ENCODE data around the gene CNEP1R1. TPM values are rescaled to one million over a fixed set of nuclear protein-coding genes. Genes with fewer than 3 reads are reported as not detected.

CNEP1R1 gene
- total RNA-seq, 4 donors from 2014 or later = 14.1 to 18.4 (median 14.9) TPM

- DNase-seq = no peak
- Histone ChIP-seq H3K27ac (no peak overlapping the region), H3K9me3 (no peaks in the 10 kb centered on the region), H3K4me3 (no peak overlapping the region), H3K36me3 (peaks cover 0 to 42% (median 4%) of the 10 kb centered on the region in 3 donors), H3K4me1 (peaks cover 13 to 29% (median 16%) of the 10 kb centered on the region in 3 donors), H3K27me3 (no peaks in the 10 kb centered on the region)
- intact Hi-C loops (cut with DNase I) = no loop called here
- no peak for TF ChIP-seq CTCF (IDR thresholded peaks at IDR 0.05)
- no peak for TF ChIP-seq POLR2A (IDR thresholded peaks at IDR 0.05)
- WGBS, 2 donors = 79 to 80% methylated on average over 4 of the region's 4 CpGs
Observed at GRCh38 chr16:50068550-50068949, 43.5 kb downstream of the CNEP1R1 start.

DNA sequence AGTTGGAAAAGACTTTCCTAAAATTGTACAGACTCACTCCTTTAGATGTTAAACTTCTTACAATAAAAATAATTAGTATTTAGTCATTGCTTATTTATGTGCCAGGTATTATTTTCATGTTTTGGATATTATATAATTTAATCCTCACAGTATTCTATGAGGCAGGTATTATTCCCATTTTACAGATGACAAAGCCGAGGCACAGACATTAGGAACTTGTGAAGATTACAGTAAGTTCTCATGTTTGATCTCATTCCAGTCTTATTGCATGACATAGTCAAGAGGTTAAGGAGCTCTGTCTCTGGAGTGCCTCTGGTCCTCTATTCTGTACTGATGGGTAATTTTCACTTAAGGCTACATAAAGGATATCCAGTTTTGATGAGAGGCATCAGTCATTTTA, 44.0 kb downstream of the CNEP1R1 start:
- Histone ChIP-seq H3K27ac (no peak overlapping the region), H3K4me1 (peaks cover 13 to 29% (median 16%) of the 10 kb centered on the region in 3 donors), H3K4me3 (no peak overlapping the region), H3K27me3 (no peaks in the 10 kb centered on the region), H3K9me3 (no peaks in the 10 kb centered on the region), H3K36me3 (peaks cover 0 to 44% (median 4%) of the 10 kb centered on the region in 3 donors)
- TF ChIP-seq POLR2A (IDR thresholded peaks at IDR 0.05) = no peak
- no peak for TF ChIP-seq CTCF (IDR thresholded peaks at IDR 0.05)
- 88 to 96% methylated on average over 1 of the region's 1 CpG for WGBS, 2 donors
- no peak for DNase-seq
- intact Hi-C loops (cut with DNase I) = no loop called here

- H3K27ac ChIP-seq = no peak overlapping the region
- H3K4me3 ChIP-seq = no peak overlapping the region
- no peaks in the 10 kb centered on the region for H3K9me3 ChIP-seq
- WGBS, 2 donors = 79 to 83% methylated on average over 2 of the region's 2 CpGs
- TF ChIP-seq CTCF (IDR thresholded peaks at IDR 0.05) (no peak), POLR2A (IDR thresholded peaks at IDR 0.05) (no peak)
- H3K4me1 ChIP-seq = peaks cover 13 to 26% (median 16%) of the 10 kb centered on the region in 3 donors
- DNase-seq = no peak
- no peaks in the 10 kb centered on the region for H3K27me3 ChIP-seq
- H3K36me3 ChIP-seq = peaks cover 0 to 61% (median 4%) of the 10 kb centered on the region in 3 donors
- intact Hi-C loops (cut with DNase I) = no loop called here
Observed at GRCh38 chr16:50071075-50071671, 46.1 kb downstream of the CNEP1R1 start.

- TF ChIP-seq POLR2A (IDR thresholded peaks at IDR 0.05) = no peak
- no peak for TF ChIP-seq CTCF (IDR thresholded peaks at IDR 0.05)
- H3K36me3 ChIP-seq = peaks cover 4 to 77% (median 5%) of the 10 kb centered on the region in 3 donors
- WGBS, 2 donors = 86 to 90% methylated on average over 5 of the region's 5 CpGs
Observed at GRCh38 chr16:50072730-50073129, 47.7 kb downstream of the CNEP1R1 start.

DNA sequence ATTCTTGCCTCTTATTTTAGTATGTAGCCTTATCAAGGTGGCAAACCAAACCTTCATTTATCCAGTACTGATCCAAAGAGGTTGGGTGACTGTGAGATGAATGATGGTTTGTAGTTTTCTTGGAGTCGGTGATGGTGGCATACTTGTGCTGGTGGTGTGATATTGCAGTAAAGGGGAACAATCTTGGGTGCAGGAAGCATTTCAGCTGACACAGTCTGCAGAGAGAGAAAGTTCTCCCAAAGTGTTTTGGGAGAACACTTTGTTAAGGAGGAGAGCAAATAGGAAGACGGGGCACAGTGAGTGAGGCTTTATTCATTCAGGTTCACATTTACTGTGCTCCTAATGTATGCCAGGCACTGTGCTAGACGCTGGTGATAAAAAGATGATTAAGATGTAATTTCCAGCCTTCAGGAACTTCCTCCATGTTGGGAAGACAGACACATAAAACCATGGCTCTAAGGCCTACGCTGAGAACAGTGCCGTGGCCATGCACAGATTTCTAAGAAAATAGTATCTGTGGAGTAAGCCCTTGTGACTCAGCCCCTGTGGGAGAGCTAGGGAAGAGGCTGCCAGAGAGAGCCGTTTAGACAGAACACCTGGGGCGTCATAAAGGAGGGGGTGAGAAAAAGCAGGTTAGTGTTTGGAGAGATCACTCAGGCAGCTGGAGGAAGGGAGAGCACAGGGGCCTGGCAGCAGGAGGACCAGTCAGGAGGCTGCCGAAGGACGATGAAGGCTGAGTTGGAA, 54.5 kb downstream of the CNEP1R1 start:
- Histone ChIP-seq H3K27me3 (no peaks in the 10 kb centered on the region), H3K9me3 (no peaks in the 10 kb centered on the region), H3K4me3 (no peak overlapping the region), H3K4me1 (no peaks in the 10 kb centered on the region), H3K36me3 (peaks cover 7 to 98% (median 10%) of the 10 kb centered on the region in 3 donors), H3K27ac (no peak overlapping the region)
- WGBS, 2 donors = 53 to 55% methylated on average over 9 of the region's 9 CpGs
- intact Hi-C loops (cut with DNase I) = no loop called here
- TF ChIP-seq CTCF (IDR thresholded peaks at IDR 0.05) = no peak
- no peak for TF ChIP-seq POLR2A (IDR thresholded peaks at IDR 0.05)
- no peak for DNase-seq

More at GRCh38 chr16:50072730-50073129, 47.7 kb downstream of the CNEP1R1 start:
- H3K9me3 ChIP-seq = no peaks in the 10 kb centered on the region
- H3K27me3 ChIP-seq = no peaks in the 10 kb centered on the region
- intact Hi-C loops (cut with DNase I) = no loop called here
- H3K27ac ChIP-seq = no peak overlapping the region
- H3K4me3 ChIP-seq = no peak overlapping the region
- peaks cover 2 to 11% (median 5%) of the 10 kb centered on the region in 3 donors for H3K4me1 ChIP-seq
- no peak for DNase-seq

Measured in esophagus squamous epithelium (tissue), 5 donors.